OCI-LY3 (cell line): ENCODE results near the gene SERPING1.

Experiments used
- EZH2phosphoT487 ChIP-seq: fragments of 200-600 bp; shearing (Covaris generic); IDR thresholded peaks from 2 replicates; pipeline ENCODE4 v1.6.1; 2018; ENCODE audit warnings: antibody characterized with exemption, mixed run types, low read depth
- TF ChIP-seq, protein P1 (sequence below): fragments of 200-600, 300-600 bp; sonication (generic); IDR thresholded peaks from 2 replicates; pipeline ENCODE4 v1.5.1; 2014; ENCODE audit warnings: antibody characterized with exemption, low read length, low read depth

DNA sequence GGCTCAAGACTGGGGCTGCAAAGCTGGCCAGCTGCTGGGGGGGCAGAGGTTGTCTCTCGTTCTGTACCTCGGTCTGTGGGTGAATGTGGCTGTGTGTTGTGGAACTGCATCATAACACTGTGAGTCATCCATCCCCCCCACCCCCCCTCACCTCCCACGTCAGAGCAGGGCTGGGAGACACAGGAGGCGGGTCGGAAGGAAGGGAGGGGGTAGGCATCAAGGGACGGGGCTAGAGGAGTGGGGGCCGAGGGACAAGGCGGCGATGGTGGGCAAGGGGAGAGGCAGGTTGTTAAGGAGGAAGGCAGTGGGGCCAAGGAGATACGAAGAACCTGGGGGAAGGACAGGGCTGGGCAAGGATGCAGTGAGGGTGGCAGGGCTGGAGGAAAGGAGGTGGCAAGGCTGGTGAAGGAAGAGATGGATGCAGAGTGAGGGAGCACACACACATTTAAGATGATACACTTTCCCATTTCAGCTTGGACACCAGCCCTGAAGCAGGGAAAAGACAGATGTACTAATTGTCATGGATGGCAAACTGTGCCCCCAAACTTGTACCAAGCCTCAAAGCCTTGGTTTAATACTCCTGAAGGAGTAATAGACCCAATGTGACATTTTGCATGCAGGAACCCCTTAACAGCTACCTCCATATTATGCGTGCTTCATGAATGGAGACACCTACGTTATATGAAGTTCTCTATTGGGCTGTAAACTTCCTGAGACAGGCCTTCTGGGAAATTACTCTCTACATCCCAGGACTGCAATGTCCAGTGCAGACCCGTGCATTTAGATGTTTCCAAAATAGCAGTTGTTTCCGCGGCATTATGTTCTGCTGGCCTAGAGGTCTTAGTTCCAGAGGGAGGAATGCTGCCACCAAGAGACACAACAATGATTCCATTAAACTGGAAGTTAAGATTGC, 52.6 kb downstream of the SERPING1 start, which contains the start of gene YPEL4:
- TF ChIP-seq, protein P1, sequence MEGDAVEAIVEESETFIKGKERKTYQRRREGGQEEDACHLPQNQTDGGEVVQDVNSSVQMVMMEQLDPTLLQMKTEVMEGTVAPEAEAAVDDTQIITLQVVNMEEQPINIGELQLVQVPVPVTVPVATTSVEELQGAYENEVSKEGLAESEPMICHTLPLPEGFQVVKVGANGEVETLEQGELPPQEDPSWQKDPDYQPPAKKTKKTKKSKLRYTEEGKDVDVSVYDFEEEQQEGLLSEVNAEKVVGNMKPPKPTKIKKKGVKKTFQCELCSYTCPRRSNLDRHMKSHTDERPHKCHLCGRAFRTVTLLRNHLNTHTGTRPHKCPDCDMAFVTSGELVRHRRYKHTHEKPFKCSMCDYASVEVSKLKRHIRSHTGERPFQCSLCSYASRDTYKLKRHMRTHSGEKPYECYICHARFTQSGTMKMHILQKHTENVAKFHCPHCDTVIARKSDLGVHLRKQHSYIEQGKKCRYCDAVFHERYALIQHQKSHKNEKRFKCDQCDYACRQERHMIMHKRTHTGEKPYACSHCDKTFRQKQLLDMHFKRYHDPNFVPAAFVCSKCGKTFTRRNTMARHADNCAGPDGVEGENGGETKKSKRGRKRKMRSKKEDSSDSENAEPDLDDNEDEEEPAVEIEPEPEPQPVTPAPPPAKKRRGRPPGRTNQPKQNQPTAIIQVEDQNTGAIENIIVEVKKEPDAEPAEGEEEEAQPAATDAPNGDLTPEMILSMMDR = no peak
- TF ChIP-seq EZH2phosphoT487 = no peak
